HEK293T (cell line): ENCODE results near the gene MICU1.
"Not testable (repeated sequence)": the region's sequence is repeated elsewhere in the genome, so short reads cannot be mapped to it uniquely, and the experiment has no call there.

Experiments
- ARNT ChIP-seq: fragments of 450-650 bp; IDR thresholded peaks from 2 replicates; pipeline ENCODE4 v1.6.1; 2017; ENCODE audit warnings: mild to moderate bottlenecking
- BHLHE40 ChIP-seq: fragments of 450-650 bp; IDR thresholded peaks from 2 replicates; pipeline ENCODE4 v1.6.1; 2016; ENCODE audit warnings: mild to moderate bottlenecking, moderate library complexity, borderline replicate concordance
- CTBP1 ChIP-seq: fragments of 450-650 bp; IDR thresholded peaks from 2 replicates; pipeline ENCODE4 v1.6.1; 2016; ENCODE audit warnings: borderline replicate concordance
- FOXK2 ChIP-seq: fragments of 450-650 bp; IDR thresholded peaks from 2 replicates; pipeline ENCODE4 v1.6.1; 2016; ENCODE audit warnings: mild to moderate bottlenecking
- FOXM1 ChIP-seq: fragments of 450-650 bp; IDR thresholded peaks from 2 replicates; pipeline ENCODE4 v1.6.1; 2017; ENCODE audit warnings: mild to moderate bottlenecking, borderline replicate concordance
- L3MBTL2 ChIP-seq: fragments of 450-650 bp; conservative IDR thresholded peaks from 2 replicates; pipeline ENCODE4 v1.6.1; 2016; ENCODE audit warnings: mild to moderate bottlenecking
- LEF1 ChIP-seq: fragments of 450-650 bp; IDR thresholded peaks from 2 replicates; pipeline ENCODE4 v1.6.1; 2017; ENCODE audit warnings: mild to moderate bottlenecking, borderline replicate concordance

DNA sequence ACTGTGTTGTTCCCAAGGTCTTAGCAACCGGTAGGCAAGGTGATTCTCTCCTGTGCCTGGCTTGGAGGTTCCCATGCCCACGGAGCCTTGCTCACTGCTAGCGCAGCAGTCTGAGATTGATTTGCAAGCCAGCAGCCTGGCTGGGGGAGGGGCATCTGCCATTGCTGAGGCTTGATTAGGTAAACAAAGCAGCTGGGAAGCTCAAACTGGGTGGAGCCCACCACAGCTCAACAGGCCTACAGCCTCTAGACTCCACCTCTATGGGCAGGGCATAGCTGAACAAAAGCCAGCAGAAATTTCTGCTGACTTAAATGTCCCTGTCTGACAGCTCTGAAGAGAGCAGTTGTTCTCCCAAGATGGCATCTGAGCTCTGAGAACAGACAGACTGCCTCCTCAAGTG lies 230.3 kb downstream of the MICU1 start:
- not testable (repeated sequence) for TF ChIP-seq LEF1, L3MBTL2, FOXM1, ARNT, BHLHE40, CTBP1, FOXK2
